Colon (tissue), 2 donors: ENCODE measurements around the gene ITPR2.
"Not testable (repeated sequence)": the region's sequence is repeated elsewhere in the genome, so short reads cannot be mapped to it uniquely, and the experiment has no call there.

Experiments
- FAIRE-seq: peaks from 2 replicates; lab custom pipeline; 2012; peaks lifted over from hg19 to GRCh38; lab: Jason Lieb, UNC
- donor health status: control.
- donor health status: control.

The ITPR2 gene

DNA sequence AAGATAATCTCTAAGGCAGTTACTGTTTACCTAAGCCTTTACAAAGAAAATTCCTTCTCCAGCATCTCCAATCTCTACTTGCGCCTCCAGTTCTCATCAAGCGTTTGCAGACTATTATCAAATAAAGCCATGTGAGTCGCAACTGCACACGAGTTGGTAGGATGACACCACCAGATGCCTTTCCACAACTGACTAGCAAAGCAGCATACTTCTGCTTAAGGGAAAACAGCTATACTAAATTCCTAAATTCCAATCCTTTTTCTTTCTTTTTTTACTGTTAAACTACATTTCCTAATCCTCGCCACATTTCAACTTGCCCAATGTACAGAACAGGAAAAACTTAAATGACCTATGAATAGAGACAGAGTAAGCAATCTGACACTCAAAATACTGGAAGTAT is 166.7 kb downstream of the ITPR2 start:
- no peak for FAIRE-seq

DNA sequence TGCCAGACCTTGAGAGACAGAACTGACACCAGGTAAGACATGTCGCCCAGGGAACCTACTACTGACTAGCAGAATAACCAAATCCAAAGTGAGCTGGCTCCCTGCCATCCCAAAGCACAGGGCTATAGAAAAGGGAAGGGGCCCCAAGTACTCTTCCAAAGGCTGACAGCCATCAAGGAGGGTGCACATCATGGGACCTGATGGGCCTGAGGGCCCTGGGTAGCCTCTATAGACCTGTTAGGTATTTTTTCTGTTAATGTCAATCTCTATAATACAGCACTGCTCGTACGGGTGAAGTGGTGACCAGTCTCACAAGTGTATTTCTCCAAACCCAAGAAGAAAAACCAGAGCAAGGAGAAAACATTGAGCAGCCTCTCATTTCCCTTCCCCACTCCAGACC is 171.6 kb downstream of the ITPR2 start:
- FAIRE-seq = no peak

- no peak for FAIRE-seq
Measured at GRCh38 chr12:26659930-26660329, 173.1 kb downstream of the ITPR2 start.

GRCh38 chr12:26658991-26659390 is 174.0 kb downstream of the ITPR2 start:
- FAIRE-seq = no peak

- no peak for FAIRE-seq
Measured at GRCh38 chr12:26654623-26655022, 178.4 kb downstream of the ITPR2 start.

DNA sequence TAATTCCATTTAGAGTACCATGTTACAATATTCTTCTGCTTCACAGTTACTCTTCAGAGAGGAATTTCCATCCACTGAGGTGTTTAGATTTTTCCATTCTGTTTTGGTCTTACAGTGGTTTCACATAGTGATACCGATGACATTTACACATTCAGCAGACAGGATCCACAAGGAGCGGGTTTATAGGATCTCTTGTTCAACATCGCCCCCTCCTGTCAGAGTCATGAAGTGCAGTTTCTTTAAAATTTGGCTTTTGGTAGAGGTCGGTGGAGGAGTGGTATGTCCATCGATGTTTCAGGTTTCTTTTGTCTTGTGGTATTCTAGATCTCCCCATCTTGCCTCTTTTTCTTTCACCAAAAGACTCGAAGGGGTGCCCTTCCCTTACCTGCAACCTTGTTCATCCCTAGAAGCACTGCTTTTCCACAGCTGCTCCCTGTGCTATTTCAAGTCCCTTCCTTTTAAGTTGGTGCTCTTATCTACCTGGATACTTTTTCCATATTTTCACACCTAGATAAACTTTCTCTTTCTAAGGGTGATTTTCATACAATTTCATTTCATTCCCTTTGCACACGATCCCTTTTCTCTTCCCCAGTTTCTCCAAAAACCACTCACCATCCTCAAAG is 181.3 kb downstream of the ITPR2 start:
- FAIRE-seq = no peak

DNA sequence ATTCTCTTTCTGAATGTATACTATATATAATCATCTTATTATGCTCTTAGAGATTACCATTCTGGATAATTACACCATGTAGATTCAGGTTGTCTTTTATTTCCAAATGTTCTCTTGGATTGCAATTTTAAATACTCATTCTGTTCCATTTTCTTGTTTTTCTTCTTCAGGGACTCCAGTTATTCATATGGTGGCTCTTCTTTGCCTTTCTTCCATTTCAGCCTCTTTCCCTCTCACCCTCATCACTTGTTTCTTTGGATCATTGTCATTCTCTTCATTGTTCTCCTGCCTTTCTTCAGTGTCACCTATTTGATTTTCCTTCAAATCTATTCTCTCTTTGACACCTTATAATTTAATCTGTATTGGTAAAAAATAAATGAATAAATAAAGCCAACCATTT is 182.0 kb downstream of the ITPR2 start:
- no peak for FAIRE-seq

- FAIRE-seq = no peak
Measured at GRCh38 chr12:26648999-26649398, 184.0 kb downstream of the ITPR2 start.

DNA sequence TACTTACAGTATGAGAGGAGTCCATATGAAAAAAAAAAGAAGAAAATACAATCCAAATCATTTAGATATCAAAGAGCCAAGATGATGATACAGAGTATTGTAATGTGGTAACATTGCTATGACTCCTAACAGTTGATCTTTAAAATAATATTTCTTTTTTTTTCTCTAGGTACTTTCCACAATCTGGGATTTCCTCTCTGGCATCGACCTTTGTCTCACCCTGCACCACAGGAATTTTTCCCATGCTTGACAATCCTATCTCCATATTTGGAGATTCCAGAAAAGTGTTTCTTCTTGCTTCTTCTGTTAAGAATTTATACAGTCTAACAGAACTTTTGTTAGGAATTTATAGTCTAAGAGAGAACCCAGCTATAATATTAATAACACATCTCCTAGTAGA is 184.4 kb downstream of the ITPR2 start:
- FAIRE-seq = no peak

GRCh38 chr12:26648066-26648465 is 184.9 kb downstream of the ITPR2 start:
- no peak for FAIRE-seq

- no peak for FAIRE-seq
Measured at GRCh38 chr12:26647088-26647487, 185.9 kb downstream of the ITPR2 start.

DNA sequence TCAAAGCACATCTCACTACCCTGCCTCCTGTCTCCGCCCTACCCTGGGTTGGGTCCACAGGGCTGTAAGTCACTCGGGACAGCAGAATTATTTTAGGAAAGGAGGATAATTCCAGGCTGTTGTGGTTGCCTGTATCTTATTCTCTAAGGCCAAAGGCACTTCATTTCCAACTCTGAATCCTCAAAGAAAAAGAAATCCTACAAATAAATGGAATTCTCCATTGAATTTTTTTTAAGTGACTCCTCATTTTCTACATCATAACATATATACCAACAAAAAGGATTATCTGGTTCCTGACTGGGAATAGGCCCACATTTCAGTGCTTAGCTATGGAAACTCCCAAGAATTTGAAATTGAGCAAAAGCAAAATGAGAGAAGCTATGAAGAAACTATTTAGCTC is 186.4 kb downstream of the ITPR2 start:
- FAIRE-seq = no peak

DNA sequence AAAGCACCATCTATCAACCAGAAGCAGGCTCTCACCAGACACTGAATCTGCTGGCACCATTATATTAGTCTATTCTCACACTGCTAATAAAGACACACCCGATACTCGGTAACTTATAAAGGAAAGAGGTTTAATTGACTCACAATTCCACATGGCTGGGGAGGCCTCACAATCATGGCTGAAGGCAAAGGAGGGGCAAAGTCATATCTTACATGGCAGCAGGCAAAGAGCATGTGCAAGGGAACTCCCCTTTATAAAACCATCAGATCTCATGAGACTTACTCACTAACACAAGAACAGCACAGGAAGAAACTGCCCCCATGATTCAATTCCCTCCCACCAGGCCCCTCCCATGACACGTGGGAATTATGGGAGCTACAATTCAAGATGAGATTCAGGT is 188.6 kb downstream of the ITPR2 start:
- not testable (repeated sequence) for FAIRE-seq

- FAIRE-seq = no peak
Measured at GRCh38 chr12:26643532-26644315, 189.3 kb downstream of the ITPR2 start.

DNA sequence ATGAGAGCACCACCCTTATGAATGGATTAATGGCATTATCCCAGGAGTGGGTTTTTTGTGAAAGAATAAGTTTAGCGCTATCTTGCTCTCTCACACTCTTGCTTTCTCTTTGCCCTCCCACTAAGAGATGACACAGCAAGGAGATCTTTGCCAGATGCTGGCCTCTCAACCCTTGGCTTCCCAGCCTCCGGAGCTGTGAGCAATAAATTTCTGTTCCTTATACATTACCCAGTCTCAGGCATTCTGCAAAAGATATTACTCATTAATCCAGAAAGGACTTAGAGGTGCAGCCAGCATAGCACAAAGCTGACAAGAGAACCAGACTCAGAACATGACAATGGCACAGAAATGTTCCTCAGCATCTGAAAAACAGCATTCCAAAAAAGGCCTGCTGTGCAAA is 190.6 kb downstream of the ITPR2 start:
- no peak for FAIRE-seq

DNA sequence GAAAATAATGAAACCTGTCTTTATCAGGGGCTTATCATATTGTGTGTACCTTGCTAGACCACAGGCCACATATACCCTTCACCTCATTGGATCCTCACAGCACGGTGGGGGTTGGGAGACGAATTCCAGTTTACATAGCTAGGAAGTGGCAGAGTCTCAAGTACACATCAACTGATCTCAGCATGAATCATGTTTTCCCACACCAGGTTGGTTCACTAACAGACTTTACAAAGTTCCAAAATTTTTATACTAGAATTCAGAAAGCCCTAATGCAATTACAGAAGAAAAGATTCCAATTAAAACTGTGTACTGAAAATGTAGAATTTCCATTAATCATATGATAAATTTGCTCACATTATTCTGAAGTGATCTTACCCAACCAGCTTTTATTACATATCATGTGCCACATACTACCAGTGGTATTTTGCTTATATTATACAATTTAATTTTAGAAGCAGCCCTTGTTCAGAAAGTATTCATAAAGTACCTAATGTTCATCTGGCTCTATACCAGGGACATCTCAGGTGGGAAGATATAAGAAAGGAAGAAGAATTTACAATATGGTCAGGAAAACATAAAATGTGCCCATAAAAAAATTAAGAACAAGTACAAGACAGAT is 196.2 kb downstream of the ITPR2 start:
- no peak for FAIRE-seq

DNA sequence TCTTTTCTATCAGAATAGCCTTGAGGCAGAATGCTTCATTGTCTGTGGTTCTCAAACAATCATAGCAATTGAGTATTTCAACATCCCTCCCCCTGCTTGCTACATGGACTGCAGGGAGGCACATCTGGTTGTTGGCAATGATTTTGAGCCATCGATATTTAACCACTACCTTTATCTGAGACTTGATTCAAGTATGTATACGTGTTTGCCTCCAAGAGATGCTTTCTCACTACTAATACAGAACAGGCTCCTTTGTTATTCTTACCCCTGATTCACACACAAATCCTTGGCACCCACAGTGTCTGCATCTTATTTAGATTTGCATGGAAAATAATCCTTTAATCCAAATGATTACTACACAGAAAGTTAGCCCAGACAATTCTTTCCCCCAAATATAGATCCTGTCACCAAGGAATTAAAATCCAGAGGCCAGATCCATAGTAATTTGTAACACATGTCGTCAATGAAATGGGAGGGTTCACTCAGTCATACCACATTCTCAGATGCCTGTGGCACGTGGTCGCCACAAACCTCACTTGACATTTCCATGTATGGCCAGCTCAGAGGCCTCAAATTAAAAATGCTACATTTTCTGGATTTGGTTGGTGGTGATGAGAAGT is 199.3 kb downstream of the ITPR2 start:
- no peak for FAIRE-seq

DNA sequence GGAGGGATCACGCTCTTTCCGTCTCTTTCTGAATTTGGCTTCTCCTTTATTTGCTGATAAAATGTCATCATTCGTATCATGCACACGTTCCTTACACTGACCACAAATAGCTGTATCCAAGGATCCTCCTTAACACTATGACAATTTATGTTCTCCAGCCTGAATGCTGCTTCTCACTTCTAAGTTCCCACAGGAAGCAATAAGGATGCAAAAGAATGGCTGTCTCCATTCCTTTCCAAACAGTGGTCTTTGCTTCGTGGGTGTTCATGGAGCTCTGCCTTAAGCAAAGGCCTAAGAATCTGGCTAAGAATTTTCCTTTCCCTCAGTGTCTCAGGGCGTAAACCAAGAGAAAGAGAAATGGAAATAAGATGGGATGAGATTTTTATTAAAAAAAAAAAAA is 200.2 kb downstream of the ITPR2 start:
- FAIRE-seq = no peak

DNA sequence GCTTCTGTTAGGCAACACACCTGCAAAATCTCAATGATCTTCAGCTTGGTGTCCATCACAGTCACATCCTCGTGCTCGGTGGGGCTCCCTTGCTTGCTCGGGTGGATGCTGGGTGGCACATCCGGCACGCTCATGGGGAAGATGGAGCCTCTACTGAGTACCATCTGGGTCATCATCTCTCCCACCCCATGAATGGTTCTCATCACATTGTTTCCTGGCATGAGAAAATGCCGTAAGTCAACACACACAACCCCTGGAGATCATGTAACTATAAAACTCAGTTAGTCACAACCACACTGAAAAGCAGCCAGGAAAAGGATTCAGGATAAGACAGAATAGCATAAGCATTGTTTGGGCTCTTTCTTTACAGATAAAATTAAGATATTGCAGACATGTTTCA is 201.1 kb downstream of the ITPR2 start:
- FAIRE-seq = no peak

GRCh38 chr12:26630546-26631027 is 202.4 kb downstream of the ITPR2 start:
- FAIRE-seq = no peak

DNA sequence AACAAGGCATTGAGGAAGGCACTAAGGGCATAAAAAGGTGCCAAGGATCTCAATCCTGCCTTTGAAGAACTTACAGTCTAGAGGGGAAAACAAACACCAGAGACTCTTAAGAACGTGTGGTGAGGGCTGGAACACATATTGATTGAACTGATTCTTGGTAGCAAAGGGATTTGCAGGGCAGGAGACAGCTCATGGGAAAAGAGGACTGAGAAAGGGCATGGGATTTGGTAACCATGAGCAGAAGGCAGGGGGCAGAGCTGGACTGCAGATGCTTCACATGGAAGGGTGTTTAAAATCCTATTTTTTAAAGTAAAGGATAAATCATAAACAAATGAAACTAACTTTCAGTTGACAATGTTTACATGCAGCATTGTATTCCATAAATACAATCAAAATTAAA is 203.1 kb downstream of the ITPR2 start:
- FAIRE-seq = no peak

DNA sequence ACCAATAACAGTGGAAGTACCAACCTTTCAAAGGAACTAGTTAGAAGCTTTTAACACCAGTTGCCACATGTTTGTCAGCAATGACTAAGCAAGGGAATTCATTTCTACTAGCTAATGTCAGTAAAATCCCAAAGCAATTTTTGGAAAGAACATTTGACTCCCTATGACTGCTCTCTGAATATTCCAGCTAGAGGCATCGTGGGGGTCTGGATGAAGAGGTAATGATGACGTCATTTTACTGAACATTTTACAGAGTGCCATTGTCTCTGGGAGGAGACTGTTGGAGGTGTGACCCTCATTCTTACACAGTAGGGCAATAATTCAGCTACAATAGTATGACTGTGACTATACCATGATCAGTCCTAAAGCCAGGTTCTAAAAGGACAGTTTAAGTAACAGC is 204.8 kb downstream of the ITPR2 start:
- FAIRE-seq = no peak

DNA sequence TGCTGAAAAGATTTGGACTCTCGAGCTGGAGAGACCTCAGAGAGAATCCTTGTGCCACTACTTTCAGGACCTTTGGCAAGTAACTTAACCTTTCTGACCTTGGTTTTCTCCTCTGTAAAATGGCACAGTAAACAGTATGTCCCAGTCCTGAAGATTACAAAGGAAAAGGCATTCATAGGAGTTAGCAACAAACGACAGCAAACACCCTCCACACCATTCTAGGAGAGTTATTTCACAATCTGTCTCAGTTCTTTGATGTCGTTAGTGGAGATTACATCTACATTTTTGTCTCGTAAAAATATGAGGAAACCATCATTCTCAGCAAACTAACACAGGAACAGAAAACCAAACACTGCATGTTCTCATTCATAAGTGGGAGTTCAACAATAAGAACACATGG is 205.7 kb downstream of the ITPR2 start:
- FAIRE-seq = no peak
